Measurements from ENCODE around the gene SUMF2. TPM values are rescaled to one million over a fixed set of nuclear protein-coding genes. Genes with fewer than 3 reads are reported as not detected.

Gene SUMF2
- total and polyA plus RNA-seq, 2 of the 13 experiments (the other 11 are each of a cell fraction or from before 2014, with no cell fraction given), result 48.9 to 54.4 TPM

- TF ChIP-seq ZNF790 (CRISPR knock-in tag; IDR thresholded peaks at IDR 0.05; ENCODE audit: borderline replicate concordance), result no peak
- no peak for TF ChIP-seq SMAD3 (CRISPR knock-in tag; IDR thresholded peaks at IDR 0.05)
- no peak for TF ChIP-seq SP1 (IDR thresholded peaks at IDR 0.05)
- TF ChIP-seq SP1 (CRISPR knock-in tag; IDR thresholded peaks at IDR 0.05), result no peak
- TF ChIP-seq ETV6 (CRISPR knock-in tag; conservative IDR thresholded peaks at IDR 0.05), result no peak
- no peak for TF ChIP-seq MATR3 (CRISPR knock-in tag; IDR thresholded peaks at IDR 0.05)
- no peak for TF ChIP-seq SRSF4 (IDR thresholded peaks at IDR 0.05; ENCODE audit: low read depth, low read length, poor library complexity, severe bottlenecking)
- TF ChIP-seq EP300 (IDR thresholded peaks at IDR 0.05; ENCODE audit: low read depth in 2 of 2, low read length in 2 of 2), result no peak
- TF ChIP-seq EP300 (CRISPR knock-in tag; IDR thresholded peaks at IDR 0.05; ENCODE audit: borderline replicate concordance), result no peak
- 0 out of 2 replicates have a peak, but pooled peaks have one; percentile 23 for TF ChIP-seq FOXJ3 (CRISPR knock-in tag; IDR thresholded peaks at IDR 0.05; ENCODE audit: borderline replicate concordance)
- TF ChIP-seq THRA (CRISPR knock-in tag; IDR thresholded peaks at IDR 0.05; ENCODE audit: borderline replicate concordance), result no peak
- TF ChIP-seq SNAI1 (CRISPR knock-in tag; IDR thresholded peaks at IDR 0.05; ENCODE audit: borderline replicate concordance), result no peak
- TF ChIP-seq ZNF530 (CRISPR knock-in tag; IDR thresholded peaks at IDR 0.05; ENCODE audit: low read depth), result no peak
- no peak for TF ChIP-seq GRHL1 (CRISPR knock-in tag; conservative IDR thresholded peaks at IDR 0.05)
- TF ChIP-seq ZNF605 (CRISPR knock-in tag; IDR thresholded peaks at IDR 0.05), result no peak
- peak; percentile 26; the same call in 1 of the 2 replicates for TF ChIP-seq CREM (IDR thresholded peaks at IDR 0.05)
- no peak for TF ChIP-seq CREM (CRISPR knock-in tag; IDR thresholded peaks at IDR 0.05)
- TF ChIP-seq THAP7 (CRISPR knock-in tag; IDR thresholded peaks at IDR 0.05), result no peak
- TF ChIP-seq ARID5B (CRISPR knock-in tag; IDR thresholded peaks at IDR 0.05), result peak; percentile 59
- TF ChIP-seq ZNF746 (CRISPR knock-in tag; IDR thresholded peaks at IDR 0.05), result no peak
- no peak for TF ChIP-seq ZSCAN21 (CRISPR knock-in tag; IDR thresholded peaks at IDR 0.05; ENCODE audit: borderline replicate concordance)
- TF ChIP-seq NFRKB (IDR thresholded peaks at IDR 0.05), result no peak
- no peak for TF ChIP-seq KMT2B (CRISPR knock-in tag; IDR thresholded peaks at IDR 0.05)
- TF ChIP-seq GABPB1 (CRISPR knock-in tag; IDR thresholded peaks at IDR 0.05), result no peak
- TF ChIP-seq ZNF12 (CRISPR knock-in tag; IDR thresholded peaks at IDR 0.05), result no peak
Observed at GRCh38 chr7:56046721-56047445, 17.2 kb upstream of the SUMF2 start (continued).

Data from HepG2 (cell line).